Transverse colon (tissue), 3 donors: ENCODE data around the gene ACE.

ENCODE experiments used
- CTCF ChIP-seq, 5 experiments: fragments of 200-600 bp in 3 of 5; fragments of 450-650 bp in 2 of 5; sonication (generic) in 3 of 5; IDR thresholded peaks; 1 replicate in 2 of 5; 2 replicates in 3 of 5; pipeline ENCODE4 v1.5.1; 2016 to 2017; ENCODE audit warnings: antibody characterized with exemption in 5 of 5, inconsistent platforms in 3 of 5, mild to moderate bottlenecking in 2 of 5, moderate library complexity in 1 of 5
- POLR2A ChIP-seq: fragments of 450-650 bp; IDR thresholded peaks from one replicate; pipeline ENCODE4 v1.6.1; 2016; ENCODE audit warnings: antibody characterized with exemption, mild to moderate bottlenecking, moderate library complexity

- TF ChIP-seq CTCF (IDR thresholded peaks at IDR 0.05), result no peak
- TF ChIP-seq POLR2A, result no peak
Observed at GRCh38 chr17:63497708-63498483, 21.0 kb downstream of the ACE start.
